NCI-H748 (cell line): ENCODE results near the gene TIGIT.
"Not testable (repeated sequence)": the region's sequence is repeated elsewhere in the genome, so short reads cannot be mapped to it uniquely, and the experiment has no call there.

Source experiments
- DNase-seq: peaks from one replicate; lab custom pipeline; 2025; ENCODE audit not compliant: unreplicated experiment; lab: John Stamatoyannopoulos, UW

Gene TIGIT

DNA sequence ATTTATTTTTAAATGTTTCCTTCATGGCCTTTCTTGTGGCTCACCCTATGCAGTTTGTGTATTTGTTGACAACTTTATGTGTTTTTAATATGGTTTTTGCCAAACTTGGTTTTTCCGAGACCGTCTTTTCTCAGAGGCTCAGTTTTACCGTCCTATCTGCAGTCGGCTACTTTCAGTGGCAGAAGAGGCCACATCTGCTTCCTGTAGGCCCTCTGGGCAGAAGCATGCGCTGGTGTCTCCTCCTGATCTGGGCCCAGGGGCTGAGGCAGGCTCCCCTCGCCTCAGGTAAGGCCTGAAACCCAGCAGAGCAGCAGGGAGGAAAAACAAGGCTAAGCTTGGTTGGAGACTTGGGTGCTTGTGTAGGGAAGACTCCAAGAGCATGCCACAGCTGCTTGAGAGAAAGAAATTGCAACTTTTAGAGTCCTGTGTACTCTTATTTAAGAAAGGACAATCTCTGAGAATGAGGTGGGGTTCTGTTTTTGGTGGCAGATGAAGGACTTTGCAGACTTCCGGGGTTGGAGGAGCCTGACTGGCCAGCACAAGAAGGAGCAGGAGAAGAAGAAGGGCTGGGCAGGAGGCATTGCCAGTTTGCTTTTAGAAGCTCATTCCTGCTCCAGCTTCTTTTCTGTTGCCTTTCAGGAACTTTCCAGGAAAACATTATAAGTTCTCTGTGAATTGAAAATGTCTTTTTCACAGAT is at the start of gene TIGIT:
TIGIT (plus strand) TSS at position 191 of the 698 bp plus-strand sequence; CDS start at position 225, 34 bp downstream.
- DNase-seq: no peak

GRCh38 chr3:114252954-114253353 is 40.9 kb upstream of the TIGIT start:
- no peak for DNase-seq

DNA sequence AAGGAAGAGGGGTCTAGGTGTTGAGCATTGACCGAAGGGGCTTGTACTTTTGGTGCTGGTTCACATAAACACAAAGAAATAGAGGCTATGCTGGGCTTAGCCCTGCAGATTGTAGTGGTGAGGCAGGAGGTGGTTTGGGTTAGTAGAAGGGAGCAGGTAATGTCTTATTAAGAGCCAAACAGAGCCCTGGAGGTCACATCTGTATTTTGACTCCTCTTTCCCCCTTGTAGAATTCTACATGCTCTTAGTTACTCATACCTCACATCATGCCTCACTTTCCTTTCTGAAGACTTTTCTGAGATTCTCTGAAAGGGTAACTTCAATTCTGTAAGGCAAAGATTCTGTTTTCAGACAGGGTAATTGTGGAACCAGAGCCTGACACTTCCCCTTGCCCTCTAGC is 40.3 kb upstream of the TIGIT start:
- no peak for DNase-seq

DNA sequence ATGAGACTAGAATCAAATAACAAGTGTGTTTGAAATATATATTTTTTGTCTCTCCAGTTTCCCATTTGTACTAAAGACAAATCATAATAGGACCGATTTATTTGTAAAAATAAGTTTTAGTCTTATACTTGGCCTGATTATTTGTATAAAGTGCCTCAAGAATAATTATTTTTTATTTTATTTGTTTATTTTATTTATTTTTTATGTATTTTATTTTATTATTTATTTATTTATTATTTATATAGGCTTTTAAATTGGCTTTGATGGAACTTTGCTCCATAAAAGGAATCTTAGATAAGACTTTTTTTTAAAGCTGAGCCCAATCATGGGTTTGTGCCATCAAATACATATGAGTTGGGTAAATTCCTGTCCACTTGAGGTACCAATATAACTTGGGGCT is 34.3 kb upstream of the TIGIT start:
- no peak for DNase-seq

DNA sequence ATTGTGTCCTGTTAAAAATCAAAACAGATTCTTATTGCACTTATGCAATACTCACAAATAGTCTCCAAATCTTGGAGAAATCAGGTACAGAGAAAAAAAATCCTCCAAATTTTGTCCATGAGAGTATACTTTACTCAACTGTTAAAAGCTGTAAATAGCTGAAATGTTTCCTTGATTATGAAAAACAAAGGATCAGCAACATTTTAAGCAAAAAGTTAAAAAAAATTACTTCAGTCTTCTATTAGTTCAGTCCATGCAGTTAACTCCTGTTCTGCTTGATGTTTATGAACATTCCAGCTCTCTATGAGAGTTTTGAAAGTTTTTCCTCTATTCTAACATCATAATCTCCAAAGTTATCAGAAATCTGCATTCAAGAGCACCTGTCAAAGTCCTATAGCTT is 33.7 kb upstream of the TIGIT start:
- DNase-seq: no peak

DNA sequence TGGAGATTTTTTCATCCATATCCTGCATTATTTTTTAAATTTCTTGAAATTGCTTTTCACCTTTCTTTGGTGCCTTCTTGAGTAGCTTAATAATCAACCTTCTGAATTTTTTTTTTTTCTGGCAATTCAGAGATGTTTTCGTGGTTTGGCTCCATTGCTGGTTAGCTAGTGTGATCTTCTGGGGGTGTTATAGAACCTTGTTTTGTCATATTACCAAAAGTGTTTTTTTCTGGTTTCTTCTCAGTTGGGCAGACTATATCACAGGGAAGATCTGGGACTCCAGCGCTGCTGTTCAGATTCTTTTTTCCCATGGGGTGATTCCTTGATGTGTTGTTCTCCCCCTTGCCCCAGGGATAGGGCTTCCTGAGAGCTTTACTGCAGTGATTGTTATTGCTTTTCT is 23.8 kb upstream of the TIGIT start:
- no peak for DNase-seq

- no peak for DNase-seq
These were observed 21.6 kb upstream of the TIGIT start for GRCh38 chr3:114272271-114272670.

DNA sequence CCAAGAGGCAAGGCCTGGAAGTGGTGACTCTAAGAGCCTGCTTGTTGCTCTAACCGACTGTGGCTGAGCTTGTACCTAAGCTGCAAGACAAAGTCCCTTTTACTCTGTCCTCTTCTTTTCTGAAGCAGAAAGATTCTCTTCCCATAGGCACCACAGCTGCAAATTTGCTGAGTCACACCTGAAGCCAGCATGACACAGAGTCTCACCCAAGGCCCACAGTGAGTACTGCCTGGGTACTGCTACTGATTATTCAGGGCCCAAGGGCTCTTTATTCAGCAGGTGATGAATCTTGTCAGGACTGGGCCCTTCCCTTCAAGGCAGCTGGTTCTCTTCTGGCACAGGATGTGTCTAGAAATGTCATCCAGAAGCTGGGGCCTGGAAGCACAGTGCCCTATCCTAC is 18.9 kb upstream of the TIGIT start:
- DNase-seq: no peak

- DNase-seq: not testable (repeated sequence)
These were observed 17.0 kb upstream of the TIGIT start for GRCh38 chr3:114276856-114277255.

GRCh38 chr3:114284644-114285043 is 9.2 kb upstream of the TIGIT start:
- DNase-seq: no peak

GRCh38 chr3:114285648-114286230 is 8.1 kb upstream of the TIGIT start:
- no peak for DNase-seq

DNA sequence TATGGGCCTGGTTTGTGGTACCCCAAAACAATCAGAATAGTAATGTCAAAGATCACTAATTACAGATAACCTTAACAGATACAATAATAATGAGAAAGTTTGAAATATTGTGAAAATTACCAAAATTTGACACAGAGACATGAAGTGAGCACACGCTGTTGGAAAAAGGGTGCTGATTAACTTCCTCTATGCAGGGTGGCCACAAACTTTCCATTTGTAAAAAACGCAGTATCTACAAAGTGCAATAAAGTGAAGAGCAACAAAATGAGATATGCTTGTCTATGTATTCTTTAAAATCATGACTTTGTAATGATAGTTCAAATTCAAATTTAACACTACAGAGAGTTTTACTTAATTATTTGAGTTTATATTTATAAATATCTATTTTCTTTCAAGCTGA is 7.6 kb upstream of the TIGIT start:
- no peak for DNase-seq

DNA sequence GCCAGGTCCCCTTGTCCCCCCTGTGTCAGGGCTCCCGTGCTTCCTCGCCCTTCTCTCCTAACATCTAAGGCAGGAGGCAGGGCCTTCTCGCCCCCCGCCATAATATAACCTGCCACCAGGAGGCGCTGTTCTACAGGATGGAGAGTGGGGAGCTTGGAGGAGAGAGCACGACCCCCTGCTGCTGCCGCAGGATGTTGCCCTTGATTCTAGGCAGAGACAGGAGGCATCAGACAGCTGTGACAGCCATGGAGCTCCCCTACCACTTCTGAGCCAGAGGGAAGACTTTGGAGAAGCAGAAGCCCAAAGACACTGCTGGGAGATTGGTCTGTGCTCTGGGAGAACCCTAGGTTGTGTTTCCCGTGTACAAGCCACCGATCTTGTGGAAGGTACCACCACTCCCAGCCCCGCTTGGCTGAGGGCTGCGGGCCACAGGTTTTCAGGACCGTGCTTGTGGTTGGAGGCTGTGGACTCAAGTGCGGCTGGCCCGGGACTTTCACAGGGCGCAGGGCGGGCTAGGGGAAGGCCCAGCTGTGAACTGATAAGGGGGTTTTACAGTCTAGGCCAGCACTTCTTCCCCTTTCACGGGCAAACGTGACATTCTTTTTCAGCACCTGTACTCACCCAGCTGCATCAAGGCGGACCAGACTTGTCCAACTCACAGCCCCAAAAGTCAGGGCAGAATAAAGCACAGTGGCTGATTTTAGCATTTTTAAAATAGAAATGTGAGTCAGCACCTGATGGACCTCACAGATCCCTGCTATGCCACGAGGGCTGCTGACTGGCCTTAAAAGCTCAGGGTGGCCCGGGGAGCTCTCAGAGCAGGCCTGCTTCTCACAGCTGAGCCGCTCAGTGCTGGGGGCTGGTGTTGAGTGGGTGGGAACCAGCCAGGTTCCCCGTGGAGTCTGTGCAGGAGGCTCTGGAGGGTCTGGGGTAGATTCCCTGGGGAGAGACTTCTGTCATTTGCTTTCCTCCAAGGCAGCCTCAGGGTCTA is 2.6 kb upstream of the TIGIT start:
- peak; percentile 58 for DNase-seq

GRCh38 chr3:114294940-114295480 is 1.2 kb downstream of the TIGIT start:
- DNase-seq: no peak

DNA sequence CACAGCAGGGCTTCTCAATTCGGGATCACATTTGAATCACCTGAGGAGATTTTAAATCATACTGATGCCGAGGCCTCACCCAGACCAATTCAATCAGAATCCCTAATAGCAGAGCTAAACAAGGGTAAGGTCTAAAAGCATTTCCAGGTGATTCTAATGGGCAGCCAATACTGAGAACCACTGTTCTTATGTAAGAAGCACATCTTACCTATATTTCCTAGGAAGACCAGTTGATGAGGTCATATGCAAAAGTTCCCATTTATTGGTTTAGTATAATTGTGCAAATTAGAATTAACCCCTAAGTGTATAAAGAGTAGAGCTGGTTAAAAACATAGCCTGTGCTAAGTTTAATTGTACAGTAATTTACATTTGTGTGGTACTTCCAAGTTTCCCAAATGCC is 2.1 kb downstream of the TIGIT start:
- DNase-seq: no peak

- DNase-seq: peak; percentile 25
These were observed 5.6 kb downstream of the TIGIT start for GRCh38 chr3:114299421-114299820.

GRCh38 chr3:114299941-114300624 is 6.3 kb downstream of the TIGIT start:
- DNase-seq: no peak

DNA sequence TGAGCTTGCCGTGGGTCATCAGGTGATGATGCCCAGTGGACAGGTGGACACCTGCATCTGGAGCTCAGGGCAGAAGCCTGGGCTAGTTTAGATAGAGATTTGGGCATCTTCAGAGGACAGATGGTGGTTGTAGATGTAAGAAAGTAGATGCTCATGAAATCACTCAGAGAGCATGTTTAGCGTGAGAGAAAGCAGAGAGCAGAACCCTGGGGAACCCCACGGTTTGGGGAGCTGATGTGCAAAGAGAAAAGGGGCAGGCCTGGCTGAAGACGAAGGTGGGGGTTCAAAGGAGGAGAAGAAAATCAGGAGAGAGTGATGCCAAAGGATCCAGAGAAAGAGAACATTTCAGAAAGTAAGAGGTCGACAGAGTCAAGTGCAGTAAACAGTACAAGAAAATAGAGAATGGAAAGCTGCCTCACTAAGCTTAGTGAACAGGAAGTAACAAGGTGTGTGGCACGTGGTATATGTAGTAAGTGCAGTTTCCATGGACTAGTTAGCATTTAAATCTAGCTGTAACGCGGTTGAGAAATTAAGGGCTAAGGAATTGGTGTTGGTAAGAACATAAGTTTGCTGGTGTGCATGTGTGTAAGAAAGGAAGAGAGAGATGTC is 13.5 kb downstream of the TIGIT start:
- DNase-seq: no peak

DNA sequence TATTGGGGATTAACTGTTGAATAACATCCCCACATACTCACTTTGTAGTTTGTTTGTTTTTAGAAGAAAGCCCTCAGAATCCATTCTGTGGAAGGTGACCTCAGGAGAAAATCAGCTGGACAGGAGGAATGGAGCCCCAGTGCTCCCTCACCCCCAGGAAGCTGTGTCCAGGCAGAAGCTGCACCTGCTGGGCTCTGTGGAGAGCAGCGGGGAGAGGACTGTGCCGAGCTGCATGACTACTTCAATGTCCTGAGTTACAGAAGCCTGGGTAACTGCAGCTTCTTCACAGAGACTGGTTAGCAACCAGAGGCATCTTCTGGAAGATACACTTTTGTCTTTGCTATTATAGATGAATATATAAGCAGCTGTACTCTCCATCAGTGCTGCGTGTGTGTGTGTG is 14.0 kb downstream of the TIGIT start:
- no peak for DNase-seq

GRCh38 chr3:114308377-114308776 is 14.5 kb downstream of the TIGIT start:
- DNase-seq: no peak
